ENCODE data around the gene ITGB5.

DNA sequence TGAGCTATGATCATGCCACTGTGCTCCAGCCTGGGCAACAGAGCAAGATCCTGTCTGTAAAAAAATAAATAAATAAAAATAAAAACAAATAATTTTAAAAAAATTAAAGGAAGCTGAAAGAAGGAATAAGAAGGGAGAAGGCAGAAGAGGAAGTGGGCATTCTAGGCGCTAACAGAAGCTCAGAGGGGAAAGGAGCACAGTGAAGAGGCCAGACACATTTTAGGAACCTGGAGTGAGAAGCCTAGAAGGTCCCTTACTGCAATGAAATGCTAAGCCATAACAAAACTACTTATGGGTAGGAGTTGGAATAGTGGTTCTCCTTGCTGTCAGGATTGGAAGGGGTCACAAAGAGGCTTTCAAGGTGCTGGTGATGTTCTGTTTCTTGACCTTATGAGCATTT, 64.0 kb downstream of the ITGB5 start:
- TF ChIP-seq, protein P1, sequence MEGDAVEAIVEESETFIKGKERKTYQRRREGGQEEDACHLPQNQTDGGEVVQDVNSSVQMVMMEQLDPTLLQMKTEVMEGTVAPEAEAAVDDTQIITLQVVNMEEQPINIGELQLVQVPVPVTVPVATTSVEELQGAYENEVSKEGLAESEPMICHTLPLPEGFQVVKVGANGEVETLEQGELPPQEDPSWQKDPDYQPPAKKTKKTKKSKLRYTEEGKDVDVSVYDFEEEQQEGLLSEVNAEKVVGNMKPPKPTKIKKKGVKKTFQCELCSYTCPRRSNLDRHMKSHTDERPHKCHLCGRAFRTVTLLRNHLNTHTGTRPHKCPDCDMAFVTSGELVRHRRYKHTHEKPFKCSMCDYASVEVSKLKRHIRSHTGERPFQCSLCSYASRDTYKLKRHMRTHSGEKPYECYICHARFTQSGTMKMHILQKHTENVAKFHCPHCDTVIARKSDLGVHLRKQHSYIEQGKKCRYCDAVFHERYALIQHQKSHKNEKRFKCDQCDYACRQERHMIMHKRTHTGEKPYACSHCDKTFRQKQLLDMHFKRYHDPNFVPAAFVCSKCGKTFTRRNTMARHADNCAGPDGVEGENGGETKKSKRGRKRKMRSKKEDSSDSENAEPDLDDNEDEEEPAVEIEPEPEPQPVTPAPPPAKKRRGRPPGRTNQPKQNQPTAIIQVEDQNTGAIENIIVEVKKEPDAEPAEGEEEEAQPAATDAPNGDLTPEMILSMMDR (IDR thresholded peaks at IDR 0.05) = no peak
- no peak for TF ChIP-seq POLR2AphosphoS5 (IDR thresholded peaks at IDR 0.05)

Measured in upper lobe of left lung (tissue), 4 donors.